Suprapubic skin (tissue), 3 donors: Measurements from ENCODE around the gene PIGQ.

Source experiments
- EP300 ChIP-seq: sonication (generic); formaldehyde crosslinking; IDR thresholded peaks from one replicate; pipeline ENCODE4 v1.6.1; 2017; ENCODE audit warnings: antibody characterized with exemption
- TF ChIP-seq, protein P1 (sequence below), 2 donors: fragments of 200-600 bp in 1 of 2; fragments of 450-650 bp in 1 of 2; sonication (generic) in 1 of 2; IDR thresholded peaks; one replicate each; pipeline ENCODE4 v1.5.1; 2016 to 2019; ENCODE audit warnings: antibody characterized with exemption in 2 of 2, mild to moderate bottlenecking in 1 of 2, moderate library complexity in 1 of 2

DNA sequence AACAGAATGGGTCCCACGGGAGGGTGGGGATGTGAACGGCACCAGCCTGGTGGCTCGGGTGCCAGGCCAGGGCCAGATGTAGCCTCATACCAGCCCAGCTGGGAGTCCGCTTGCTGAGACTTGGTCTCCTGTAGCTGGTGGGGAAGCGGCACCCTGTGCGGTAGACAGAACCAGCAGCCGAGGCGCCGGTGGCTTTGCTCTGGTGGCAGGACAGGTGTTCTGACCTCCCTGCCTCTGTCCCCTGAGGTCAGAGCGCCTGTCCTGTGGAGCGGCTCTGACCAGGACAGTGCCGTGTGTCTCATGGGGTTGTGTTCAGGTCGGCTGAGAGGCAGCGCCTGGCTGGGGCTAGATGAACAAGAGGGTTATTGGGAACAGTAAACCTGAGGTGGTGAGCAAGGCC is 40.2 kb downstream of the PIGQ start:
- TF ChIP-seq, protein P1, sequence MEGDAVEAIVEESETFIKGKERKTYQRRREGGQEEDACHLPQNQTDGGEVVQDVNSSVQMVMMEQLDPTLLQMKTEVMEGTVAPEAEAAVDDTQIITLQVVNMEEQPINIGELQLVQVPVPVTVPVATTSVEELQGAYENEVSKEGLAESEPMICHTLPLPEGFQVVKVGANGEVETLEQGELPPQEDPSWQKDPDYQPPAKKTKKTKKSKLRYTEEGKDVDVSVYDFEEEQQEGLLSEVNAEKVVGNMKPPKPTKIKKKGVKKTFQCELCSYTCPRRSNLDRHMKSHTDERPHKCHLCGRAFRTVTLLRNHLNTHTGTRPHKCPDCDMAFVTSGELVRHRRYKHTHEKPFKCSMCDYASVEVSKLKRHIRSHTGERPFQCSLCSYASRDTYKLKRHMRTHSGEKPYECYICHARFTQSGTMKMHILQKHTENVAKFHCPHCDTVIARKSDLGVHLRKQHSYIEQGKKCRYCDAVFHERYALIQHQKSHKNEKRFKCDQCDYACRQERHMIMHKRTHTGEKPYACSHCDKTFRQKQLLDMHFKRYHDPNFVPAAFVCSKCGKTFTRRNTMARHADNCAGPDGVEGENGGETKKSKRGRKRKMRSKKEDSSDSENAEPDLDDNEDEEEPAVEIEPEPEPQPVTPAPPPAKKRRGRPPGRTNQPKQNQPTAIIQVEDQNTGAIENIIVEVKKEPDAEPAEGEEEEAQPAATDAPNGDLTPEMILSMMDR (IDR thresholded peaks at IDR 0.05): no peak
- TF ChIP-seq EP300: no peak
